BLaER1 treated with 17β-estradiol and CSF1 and Interleukin-3, amounts not matched to agents 10 nM and 100 nM (cell line): ENCODE measurements around the gene ALPK1.
"Not testable (repeated sequence)": the region's sequence is repeated elsewhere in the genome, so short reads cannot be mapped to it uniquely, and the experiment has no call there.

Experiments used
- H3K27ac ChIP-seq, 11 experiments: shearing (Covaris generic); formaldehyde crosslinking; 2 replicates each; pipeline ENCODE4 v1.8.1; 2022
- H3K27me3 ChIP-seq, 11 experiments: shearing (Covaris generic); formaldehyde crosslinking; 2 replicates each; pipeline ENCODE4 v1.8.1; 2022
- H3K36me3 ChIP-seq, 11 experiments: shearing (Covaris generic); formaldehyde crosslinking; 2 replicates each; pipeline ENCODE4 v1.8.1; 2022
- H3K4me1 ChIP-seq, 10 experiments: shearing (Covaris generic); formaldehyde crosslinking; 2 replicates each; pipeline ENCODE4 v1.8.1; 2022
- H3K4me2 ChIP-seq, 11 experiments: shearing (Covaris generic); formaldehyde crosslinking; 2 replicates each; pipeline ENCODE4 v1.8.1; 2022
- H3K4me3 ChIP-seq, 10 experiments: shearing (Covaris generic); formaldehyde crosslinking; 2 replicates each; pipeline ENCODE4 v1.8.1; 2022
- H3K9ac ChIP-seq, 11 experiments: shearing (Covaris generic); formaldehyde crosslinking; 2 replicates each; pipeline ENCODE4 v1.8.1; 2022
- H3K9me3 ChIP-seq, 11 experiments: shearing (Covaris generic); formaldehyde crosslinking; replicated peaks in 1 of 11; 2 replicates each; pipeline ENCODE4 v1.8.1; 2022
- H4K20me1 ChIP-seq, 11 experiments: shearing (Covaris generic); formaldehyde crosslinking; 2 replicates each; pipeline ENCODE4 v1.8.1; 2022
- Cebpa-rat ChIP-seq, 11 experiments: shearing (Covaris generic); IDR thresholded peaks; 2 replicates each; pipeline ENCODE4 v1.8.1; 2022

Gene ALPK1

DNA sequence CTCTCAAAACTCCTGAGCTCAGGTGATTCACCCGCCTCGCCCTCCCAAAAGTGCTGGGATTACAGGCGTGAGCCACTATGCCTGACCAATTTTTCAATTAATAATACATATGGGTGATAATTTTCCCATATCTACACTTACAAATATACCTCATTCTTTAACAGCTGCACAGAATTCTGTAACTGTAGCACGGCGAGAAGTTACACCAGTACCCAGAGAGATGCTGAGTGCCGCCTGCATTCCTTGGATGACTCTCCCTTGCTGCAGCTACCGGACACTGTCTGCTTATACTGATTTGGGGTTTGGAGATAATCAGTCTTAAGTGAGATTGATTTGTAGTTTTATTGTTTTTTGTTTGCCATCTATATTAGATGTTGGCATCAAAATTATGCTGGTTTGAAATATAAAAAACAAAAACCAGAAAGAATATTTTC lies 17.3 kb upstream of the ALPK1 start:
- Histone ChIP-seq H3K9ac (peak overlapping the region; percentile 59 to 79 (median 75); a peak in 21 of 22 replicates), H3K9me3 (peaks cover 7 to 17% (median 15%) of the 10 kb centered on the region in 11 experiments; a peak in 20 of 22 replicates), H3K36me3 (peaks cover 33 to 65% (median 51%) of the 10 kb centered on the region in 11 experiments), H3K4me2 (peak overlapping the region; percentile 79 to 93 (median 89)), H4K20me1 (peaks cover 0 to 92% (median 12%) of the 10 kb centered on the region in 11 experiments; a peak in 12 of 22 replicates), H3K4me1 (peaks cover 42 to 70% (median 57%) of the 10 kb centered on the region in 10 experiments), H3K27me3 (no peaks in the 10 kb centered on the region), H3K4me3 (peak overlapping the region; percentile 42 to 86 (median 51)), H3K27ac (peak overlapping the region; percentile 14 to 87 (median 85); a peak in 21 of 22 replicates)
- peak in 2 of 11 experiments; percentile 5 to 6; a peak in 3 of 22 replicates for TF ChIP-seq Cebpa-rat (IDR thresholded peaks at IDR 0.05)

DNA sequence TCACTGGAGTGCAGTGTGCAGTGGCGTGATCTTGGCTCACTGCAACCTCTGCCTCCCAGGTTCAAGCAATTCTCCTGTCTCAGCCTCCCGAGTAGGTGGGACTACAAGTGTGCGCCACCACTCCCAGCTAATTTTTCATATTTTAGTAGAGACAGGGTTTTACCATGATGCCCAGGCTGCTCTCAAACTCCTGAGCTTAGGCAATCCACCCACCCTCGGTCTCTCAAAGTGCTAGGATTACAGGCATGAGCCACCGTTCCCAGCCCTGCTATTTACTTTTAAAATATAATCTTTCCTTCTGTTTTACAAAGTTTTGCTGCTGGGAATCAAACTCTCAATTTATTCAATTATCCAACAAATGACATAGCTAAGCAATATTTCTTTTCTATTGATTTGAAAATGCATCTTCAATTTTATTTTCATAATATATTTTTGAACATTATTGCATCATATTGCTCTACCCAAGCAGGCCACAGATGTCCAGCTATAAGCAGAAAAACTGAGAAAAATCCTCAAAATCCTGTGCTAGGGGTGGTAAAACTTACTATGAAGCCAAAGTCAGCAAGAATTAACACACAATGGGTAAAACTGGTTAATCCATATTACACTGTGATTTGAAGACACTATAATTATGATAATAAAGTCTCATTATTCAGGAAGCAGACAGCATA lies 16.6 kb upstream of the ALPK1 start:
- H3K4me2 ChIP-seq = peak overlapping the region; percentile 79 to 93 (median 89)
- peak overlapping the region in 9 of 11 experiments; percentile 66 to 79 (median 77); a peak in 18 of 22 replicates for H3K9ac ChIP-seq

DNA sequence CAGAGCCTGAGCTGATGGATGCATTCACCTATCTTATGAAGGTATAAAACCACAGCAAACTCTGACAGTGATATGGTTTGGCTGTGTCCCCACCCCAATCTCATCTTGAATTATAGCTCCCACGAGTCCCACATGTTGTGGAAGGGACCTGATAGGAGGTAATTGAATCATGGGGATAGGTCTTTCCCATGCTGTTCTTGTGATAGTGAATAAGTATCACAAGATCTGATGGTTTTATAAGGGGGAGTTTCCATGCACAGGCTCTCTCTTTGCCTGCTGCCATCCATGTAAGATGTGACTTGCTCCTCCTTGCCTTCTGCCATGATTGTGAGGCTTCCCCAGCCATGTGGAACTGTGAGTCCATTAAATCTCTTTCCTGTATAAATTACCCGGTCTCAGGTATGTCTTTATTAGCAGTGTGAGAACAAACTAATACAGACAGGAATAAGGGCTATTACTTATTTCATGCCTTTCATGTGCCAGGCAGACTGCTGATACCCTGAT lies 15.2 kb upstream of the ALPK1 start:
- Histone ChIP-seq H3K4me3 (peak overlapping the region in 8 of 10 experiments; percentile 12 to 88 (median 83); a peak in 11 of 20 replicates), H3K4me2 (peak overlapping the region; percentile 79 to 95 (median 91); a peak in 21 of 22 replicates), H3K4me1 (peaks cover 52 to 81% (median 66%) of the 10 kb centered on the region in 10 experiments)

More for the DNA sequence above, 16.6 kb upstream of the ALPK1 start:
- peaks cover 27 to 59% (median 46%) of the 10 kb centered on the region in 11 experiments for H3K36me3 ChIP-seq
- peaks cover 7 to 17% (median 15%) of the 10 kb centered on the region in 11 experiments; a peak in 20 of 22 replicates for H3K9me3 ChIP-seq
- peak in 3 of 11 experiments; percentile 27 to 66 (median 49); a peak in 4 of 22 replicates for TF ChIP-seq Cebpa-rat (IDR thresholded peaks at IDR 0.05)
- peaks cover 0 to 86% (median 9%) of the 10 kb centered on the region in 11 experiments; a peak in 11 of 22 replicates for H4K20me1 ChIP-seq
- H3K27ac ChIP-seq = peak overlapping the region in 10 of 11 experiments; percentile 52 to 87 (median 85); a peak in 20 of 22 replicates
- H3K27me3 ChIP-seq = no peaks in the 10 kb centered on the region
- peaks cover 42 to 70% (median 57%) of the 10 kb centered on the region in 10 experiments for H3K4me1 ChIP-seq
- peak overlapping the region; percentile 42 to 86 (median 51); a peak in 17 of 20 replicates for H3K4me3 ChIP-seq

DNA sequence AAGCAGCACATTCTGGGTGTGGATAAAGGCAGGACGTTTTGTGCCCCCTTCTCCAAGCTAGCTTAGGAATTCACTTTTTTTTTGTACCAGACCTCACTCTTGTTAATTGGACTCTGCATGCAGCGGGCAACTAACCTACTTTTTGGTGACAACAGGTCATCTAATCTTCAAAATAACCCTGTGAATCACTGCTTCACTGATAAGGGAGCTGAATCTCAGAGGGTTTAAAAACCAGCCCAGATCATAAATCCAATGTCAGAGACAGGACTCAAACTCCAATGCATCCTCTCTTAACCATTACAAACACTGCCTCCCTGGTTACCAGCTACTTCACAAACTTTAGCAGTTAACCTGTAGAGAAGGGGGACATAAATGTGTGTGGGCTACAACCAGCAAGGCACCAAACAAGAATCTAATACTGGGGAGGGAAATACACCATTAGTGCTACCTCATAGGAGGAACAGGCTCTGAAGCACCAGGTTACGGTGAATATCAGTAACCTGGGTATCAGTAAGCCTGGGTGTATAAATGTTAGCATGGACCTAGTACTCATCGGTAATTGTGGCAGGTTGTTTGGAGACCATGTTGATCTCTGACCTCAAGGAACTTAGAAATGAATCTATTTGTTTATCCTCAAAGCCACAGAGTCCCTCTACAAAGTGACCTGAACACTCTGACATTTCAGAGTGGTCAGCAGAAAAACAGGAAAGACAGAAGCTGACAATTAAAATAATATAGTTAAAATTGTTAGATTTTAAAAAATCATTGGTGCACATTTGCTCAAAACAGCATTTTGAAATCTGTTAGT lies 14.1 kb upstream of the ALPK1 start:
- no peak for TF ChIP-seq Cebpa-rat (IDR thresholded peaks at IDR 0.05)
- Histone ChIP-seq H3K27me3 (no peaks in the 10 kb centered on the region), H3K4me3 (peak overlapping the region; percentile 77 to 91 (median 84)), H3K9ac (peak overlapping the region; percentile 73 to 96 (median 90)), H4K20me1 (peaks cover 0 to 61% (median 9%) of the 10 kb centered on the region in 11 experiments; a peak in 10 of 22 replicates), H3K4me1 (peaks cover 58 to 84% (median 75%) of the 10 kb centered on the region in 10 experiments), H3K27ac (peak overlapping the region in 10 of 11 experiments; percentile 76 to 94 (median 90); a peak in 18 of 22 replicates), H3K4me2 (peak overlapping the region; percentile 79 to 95 (median 91)), H3K36me3 (peaks cover 4 to 34% (median 23%) of the 10 kb centered on the region in 11 experiments), H3K9me3 (peaks cover 7 to 32% (median 27%) of the 10 kb centered on the region in 11 experiments; a peak in 20 of 22 replicates)

More for the DNA sequence above, 15.2 kb upstream of the ALPK1 start:
- H3K36me3 ChIP-seq = peaks cover 15 to 45% (median 34%) of the 10 kb centered on the region in 11 experiments
- peak overlapping the region in 9 of 11 experiments; percentile 83 to 93 (median 89); a peak in 12 of 22 replicates for H3K27ac ChIP-seq
- peaks cover 0 to 73% (median 9%) of the 10 kb centered on the region in 11 experiments; a peak in 11 of 22 replicates for H4K20me1 ChIP-seq
- H3K9ac ChIP-seq = peak overlapping the region in 2 of 11 experiments; percentile 66 to 77; a peak in 1 of 22 replicates
- H3K27me3 ChIP-seq = not testable (repeated sequence)
- H3K9me3 ChIP-seq = peaks cover 7 to 26% (median 21%) of the 10 kb centered on the region in 11 experiments; a peak in 20 of 22 replicates

DNA sequence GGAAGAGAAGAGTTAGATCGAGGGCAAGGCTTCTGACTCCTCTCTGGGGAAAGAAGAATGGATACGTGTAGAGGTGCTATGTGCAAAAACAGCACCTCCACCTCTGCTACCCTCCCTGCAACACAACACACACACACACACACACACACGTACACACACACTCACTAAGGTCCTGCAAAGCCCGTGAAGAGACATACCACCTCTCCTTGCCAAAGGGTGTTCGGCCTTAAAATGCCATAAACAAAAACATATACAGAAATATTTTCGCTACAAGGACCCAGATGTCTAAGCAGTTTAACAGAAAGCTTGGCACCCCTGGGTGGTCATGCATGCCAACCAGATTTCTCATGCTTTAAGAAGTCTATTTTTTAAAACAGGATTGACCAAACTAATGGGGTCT lies 13.0 kb upstream of the ALPK1 start:
- Histone ChIP-seq H3K9me3 (peaks cover 7 to 32% (median 27%) of the 10 kb centered on the region in 11 experiments; a peak in 20 of 22 replicates), H4K20me1 (peaks cover 0 to 50% (median 9%) of the 10 kb centered on the region in 11 experiments; a peak in 10 of 22 replicates), H3K9ac (peak overlapping the region; percentile 73 to 96 (median 90); a peak in 21 of 22 replicates), H3K36me3 (peaks cover 0 to 30% (median 20%) of the 10 kb centered on the region in 11 experiments; a peak in 20 of 22 replicates), H3K4me1 (peaks cover 58 to 84% (median 78%) of the 10 kb centered on the region in 10 experiments), H3K4me2 (peak overlapping the region; percentile 79 to 95 (median 91)), H3K4me3 (peak overlapping the region; percentile 77 to 91 (median 84)), H3K27ac (peak overlapping the region in 10 of 11 experiments; percentile 76 to 94 (median 90); a peak in 20 of 22 replicates), H3K27me3 (no peaks in the 10 kb centered on the region)
- TF ChIP-seq Cebpa-rat (IDR thresholded peaks at IDR 0.05) = no peak

DNA sequence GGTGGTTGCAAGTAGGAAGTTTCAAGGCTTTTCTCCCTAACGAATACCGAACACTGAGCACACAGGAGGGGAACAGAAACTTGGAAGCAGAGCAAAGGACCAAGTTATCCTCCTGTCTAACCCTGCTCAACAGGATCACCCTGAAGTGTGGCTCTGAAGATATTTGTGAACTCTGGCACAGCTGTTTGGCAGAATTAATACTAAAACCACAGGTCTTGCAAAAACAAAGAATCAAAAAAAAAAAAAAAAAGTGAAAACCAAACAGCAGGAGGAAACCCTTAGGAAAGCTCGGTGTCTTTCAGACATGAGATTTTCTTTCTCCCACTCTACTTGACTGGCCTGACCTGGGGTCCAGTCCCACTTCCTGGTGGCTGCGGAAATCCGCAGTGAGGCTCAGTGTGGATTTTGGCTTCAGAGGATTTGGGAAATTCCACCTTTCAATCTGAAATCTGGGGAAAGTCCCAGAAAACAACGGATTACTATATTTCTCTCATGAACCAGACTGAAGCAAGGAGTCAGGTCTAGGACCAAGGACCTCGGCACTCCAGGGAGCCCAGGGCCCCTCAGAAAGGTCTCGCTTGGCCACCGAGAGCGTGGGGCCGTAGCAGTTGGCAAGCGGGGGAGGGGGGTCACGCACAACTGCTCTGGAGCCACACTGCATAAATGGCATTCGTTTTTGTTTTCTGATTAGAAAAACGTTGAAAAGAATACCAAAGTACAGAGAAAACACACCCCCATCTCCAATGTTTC lies 12.3 kb upstream of the ALPK1 start:
- Histone ChIP-seq H3K4me1 (peaks cover 58 to 84% (median 78%) of the 10 kb centered on the region in 10 experiments), H3K27me3 (no peaks in the 10 kb centered on the region), H3K4me2 (peak overlapping the region; percentile 79 to 95 (median 91)), H3K27ac (peak overlapping the region; percentile 62 to 94 (median 90)), H4K20me1 (peaks cover 0 to 44% (median 9%) of the 10 kb centered on the region in 11 experiments; a peak in 10 of 22 replicates), H3K9ac (peak overlapping the region; percentile 85 to 96 (median 90)), H3K9me3 (peaks cover 7 to 32% (median 27%) of the 10 kb centered on the region in 11 experiments; a peak in 20 of 22 replicates), H3K36me3 (peaks cover 0 to 30% (median 20%) of the 10 kb centered on the region in 11 experiments; a peak in 20 of 22 replicates), H3K4me3 (peak overlapping the region; percentile 77 to 91 (median 84))
- TF ChIP-seq Cebpa-rat (IDR thresholded peaks at IDR 0.05) = no peak
